ENCODE measurements around the gene SIAE.

Gene SIAE

DNA sequence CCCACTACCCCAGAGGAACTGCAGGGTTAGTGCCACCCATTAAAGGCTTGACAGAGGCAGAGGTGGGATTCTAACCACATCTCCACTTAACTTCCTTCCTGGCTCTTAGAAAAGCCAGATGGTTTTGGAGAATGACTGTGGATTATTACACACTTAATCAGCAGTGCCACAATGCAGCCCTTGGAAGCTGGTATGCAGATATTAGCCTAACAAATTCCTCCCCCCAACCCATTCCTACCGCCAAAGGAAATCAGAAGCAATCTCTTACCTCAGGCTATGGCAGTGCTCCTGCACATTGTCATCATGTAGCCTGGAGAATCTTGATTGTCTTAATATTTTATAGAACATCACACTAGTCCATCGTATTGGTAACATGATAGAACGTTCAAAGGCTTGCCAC is 43.1 kb upstream of the SIAE start:
- H3K4me3 ChIP-seq (ENCODE audit: low read depth, low read length): no peak overlapping the region
- TF ChIP-seq, protein P1, sequence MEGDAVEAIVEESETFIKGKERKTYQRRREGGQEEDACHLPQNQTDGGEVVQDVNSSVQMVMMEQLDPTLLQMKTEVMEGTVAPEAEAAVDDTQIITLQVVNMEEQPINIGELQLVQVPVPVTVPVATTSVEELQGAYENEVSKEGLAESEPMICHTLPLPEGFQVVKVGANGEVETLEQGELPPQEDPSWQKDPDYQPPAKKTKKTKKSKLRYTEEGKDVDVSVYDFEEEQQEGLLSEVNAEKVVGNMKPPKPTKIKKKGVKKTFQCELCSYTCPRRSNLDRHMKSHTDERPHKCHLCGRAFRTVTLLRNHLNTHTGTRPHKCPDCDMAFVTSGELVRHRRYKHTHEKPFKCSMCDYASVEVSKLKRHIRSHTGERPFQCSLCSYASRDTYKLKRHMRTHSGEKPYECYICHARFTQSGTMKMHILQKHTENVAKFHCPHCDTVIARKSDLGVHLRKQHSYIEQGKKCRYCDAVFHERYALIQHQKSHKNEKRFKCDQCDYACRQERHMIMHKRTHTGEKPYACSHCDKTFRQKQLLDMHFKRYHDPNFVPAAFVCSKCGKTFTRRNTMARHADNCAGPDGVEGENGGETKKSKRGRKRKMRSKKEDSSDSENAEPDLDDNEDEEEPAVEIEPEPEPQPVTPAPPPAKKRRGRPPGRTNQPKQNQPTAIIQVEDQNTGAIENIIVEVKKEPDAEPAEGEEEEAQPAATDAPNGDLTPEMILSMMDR (IDR thresholded peaks at IDR 0.05; ENCODE audit: borderline replicate concordance, insufficient read depth, low read depth, low read length): no peak

DNA sequence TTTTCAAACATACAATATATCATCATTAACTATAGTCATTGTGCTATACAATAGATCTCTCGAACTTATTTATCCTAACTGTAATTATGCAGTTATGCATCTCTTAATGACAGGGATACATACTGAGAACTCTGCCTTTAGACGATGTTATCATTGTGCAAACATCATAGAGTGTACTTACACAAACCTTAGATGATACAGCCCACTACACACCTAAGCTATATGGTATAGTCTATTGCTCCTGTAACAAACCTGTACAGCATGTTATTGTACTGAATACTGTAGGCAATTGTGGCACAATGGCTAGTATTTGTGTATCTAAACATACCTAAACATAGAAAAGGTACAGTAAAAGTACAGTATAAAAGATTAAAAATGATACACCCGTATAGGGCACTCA is 38.9 kb upstream of the SIAE start:
- TF ChIP-seq, protein P1 (IDR thresholded peaks at IDR 0.05; ENCODE audit: borderline replicate concordance, insufficient read depth, low read depth, low read length): no peak
- H3K4me3 ChIP-seq (ENCODE audit: low read depth, low read length): no peak overlapping the region

DNA sequence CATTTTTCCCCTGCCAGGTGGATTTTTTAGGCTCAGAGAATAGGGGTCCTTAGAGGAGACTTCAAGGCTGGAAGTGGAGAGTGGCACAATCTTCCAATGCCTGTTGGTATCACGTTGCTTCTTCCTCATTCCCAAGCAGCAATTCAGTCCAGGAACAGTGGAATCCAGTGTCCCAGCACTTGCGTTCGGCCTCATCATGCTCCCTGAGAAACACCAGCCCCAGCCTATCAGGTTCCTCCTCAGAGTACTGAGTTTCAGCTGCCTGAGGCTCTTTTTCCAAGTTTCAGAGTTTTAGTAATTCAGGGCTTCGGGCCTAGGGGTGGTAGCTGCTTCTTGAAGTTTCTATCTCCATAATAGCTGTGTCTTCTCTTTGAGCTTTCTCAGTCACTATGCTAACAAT is 34.3 kb upstream of the SIAE start:
- no peak overlapping the region for H3K4me3 ChIP-seq (ENCODE audit: low read depth, low read length)
- TF ChIP-seq, protein P1 (IDR thresholded peaks at IDR 0.05; ENCODE audit: borderline replicate concordance, insufficient read depth, low read depth, low read length): no peak

DNA sequence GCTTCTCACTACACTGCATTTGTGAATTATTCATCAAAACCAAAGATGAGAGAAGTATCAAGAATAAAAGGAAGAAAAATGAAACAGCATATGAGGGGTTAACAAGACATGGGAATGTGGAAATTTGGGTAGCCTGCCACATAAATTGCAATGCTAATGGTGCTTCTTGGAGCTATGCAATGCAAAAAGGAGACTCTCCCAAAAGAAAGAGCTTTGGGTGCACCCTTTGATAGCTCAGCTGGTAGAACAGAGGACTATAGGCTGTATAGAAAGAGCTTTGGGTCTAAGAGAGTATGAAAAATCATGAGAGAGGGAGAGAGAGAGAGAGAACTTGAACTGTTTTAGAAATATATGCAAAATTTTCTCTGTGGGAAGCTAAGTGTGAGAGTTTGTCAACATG is 26.5 kb upstream of the SIAE start:
- TF ChIP-seq, protein P1 (IDR thresholded peaks at IDR 0.05; ENCODE audit: borderline replicate concordance, insufficient read depth, low read depth, low read length): no peak
- no peak overlapping the region for H3K4me3 ChIP-seq (ENCODE audit: low read depth, low read length)

DNA sequence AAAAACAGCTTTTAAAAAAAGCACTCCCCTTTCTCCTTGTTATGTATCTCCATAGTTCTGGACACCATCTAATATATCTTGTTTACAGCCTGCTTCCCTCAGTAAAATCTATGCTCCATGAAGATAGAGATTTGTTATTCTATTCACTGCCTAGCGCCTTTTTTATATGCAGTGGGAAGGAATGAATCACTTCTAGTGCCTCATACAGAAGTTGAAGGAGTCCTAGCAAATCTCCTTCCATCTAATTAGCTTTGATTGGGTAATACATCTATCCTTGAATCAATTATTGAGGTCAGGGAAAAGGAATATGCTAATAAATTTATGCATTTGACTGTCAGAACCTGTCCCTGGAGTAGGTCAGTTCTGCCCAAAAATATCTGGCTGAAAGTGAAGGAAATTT is 26.0 kb upstream of the SIAE start:
- H3K4me3 ChIP-seq (ENCODE audit: low read depth, low read length): no peak overlapping the region
- TF ChIP-seq, protein P1 (IDR thresholded peaks at IDR 0.05; ENCODE audit: borderline replicate concordance, insufficient read depth, low read depth, low read length): no peak

DNA sequence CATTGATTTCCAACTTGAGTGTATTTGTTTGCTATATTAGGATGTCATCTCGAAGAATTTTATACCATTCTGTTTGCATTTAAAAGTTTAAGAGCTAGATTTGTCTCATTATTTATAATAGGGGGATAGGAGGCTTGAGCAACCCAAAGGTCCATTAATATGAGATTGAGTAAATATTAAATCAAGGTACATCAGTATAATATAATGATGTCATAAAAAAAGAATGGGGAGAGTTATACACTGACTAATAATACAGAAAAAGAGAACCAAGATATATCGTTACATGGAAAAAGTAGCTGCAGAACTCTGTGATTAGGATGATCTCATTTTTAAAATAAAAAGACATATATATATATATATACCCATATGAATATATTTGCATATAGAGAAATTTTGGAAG is 19.6 kb upstream of the SIAE start:
- H3K4me3 ChIP-seq (ENCODE audit: low read depth, low read length): no peak overlapping the region
- TF ChIP-seq, protein P1 (IDR thresholded peaks at IDR 0.05; ENCODE audit: borderline replicate concordance, insufficient read depth, low read depth, low read length): no peak

DNA sequence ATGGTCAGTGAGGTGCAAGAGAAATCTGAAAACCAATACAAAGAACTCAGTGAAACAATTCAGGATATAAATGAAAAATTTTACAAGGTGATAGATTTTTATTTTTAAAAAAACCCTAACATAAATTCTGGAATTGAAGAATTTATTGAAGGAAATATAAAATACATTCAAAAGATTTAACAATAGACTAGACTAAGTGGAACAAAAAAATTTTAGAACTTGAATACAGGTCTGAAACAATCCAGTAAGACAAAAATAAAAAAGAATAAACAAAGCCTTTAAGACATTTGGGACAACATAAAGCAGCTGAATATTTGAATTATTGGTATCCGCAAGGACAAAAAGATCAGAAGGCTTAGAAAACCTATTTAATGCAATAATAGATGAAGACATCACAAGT is 8.9 kb upstream of the SIAE start:
- no peak overlapping the region for H3K4me3 ChIP-seq (ENCODE audit: low read depth, low read length)
- TF ChIP-seq, protein P1 (IDR thresholded peaks at IDR 0.05; ENCODE audit: borderline replicate concordance, insufficient read depth, low read depth, low read length): no peak
